H9 (cell line): Measurements from ENCODE around the gene EZH2. TPM values are rescaled to one million over a fixed set of nuclear protein-coding genes. Genes with fewer than 3 reads are reported as not detected.

Source experiments
- DNase-seq: peaks from one replicate; pipeline ENCODE4 v3.0.0-alpha.2; 2017
- H2AFZ ChIP-seq: one replicate; pipeline ENCODE4 v1.6.1; 2013; ENCODE audit warnings: mild to moderate bottlenecking, low read length, control low read depth, moderate library complexity
- H2AK5ac ChIP-seq: 2 replicates; pipeline ENCODE4 v1.6.1; 2013; ENCODE audit warnings: low read length, control low read depth, mixed read lengths; ENCODE audit not compliant: insufficient read length
- H2BK120ac ChIP-seq: one replicate; pipeline ENCODE4 v1.6.1; 2013; ENCODE audit warnings: low read depth, mild to moderate bottlenecking, low read length, control low read depth, inconsistent platforms; ENCODE audit not compliant: poor library complexity, severe bottlenecking
- H2BK12ac ChIP-seq: 2 replicates; pipeline ENCODE4 v1.6.1; 2013; ENCODE audit warnings: low read length, control low read depth, mixed read lengths, low read depth; ENCODE audit not compliant: insufficient read length
- H2BK15ac ChIP-seq: 2 replicates; pipeline ENCODE4 v1.6.1; 2013; ENCODE audit warnings: low read depth, low read length, control low read depth
- H2BK20ac ChIP-seq: one replicate; pipeline ENCODE4 v1.6.1; 2013; ENCODE audit warnings: low read depth, mild to moderate bottlenecking, low read length, control low read depth, inconsistent platforms; ENCODE audit not compliant: poor library complexity, severe bottlenecking
- H2BK5ac ChIP-seq: 2 replicates; pipeline ENCODE4 v1.6.1; 2013; ENCODE audit warnings: low read length, control low read depth, mixed read lengths; ENCODE audit not compliant: insufficient read length
- H3K14ac ChIP-seq: 2 replicates; pipeline ENCODE4 v1.6.1; 2013; ENCODE audit warnings: low read length, control low read depth; ENCODE audit not compliant: insufficient read depth
- H3K18ac ChIP-seq: 2 replicates; pipeline ENCODE4 v1.6.1; 2013; ENCODE audit warnings: low read depth, mild to moderate bottlenecking, mixed read lengths, low read length, control low read depth; ENCODE audit not compliant: insufficient read length
- H3K23ac ChIP-seq: 2 replicates; pipeline ENCODE4 v1.6.1; 2013; ENCODE audit warnings: low read length, control low read depth, mixed read lengths, low read depth; ENCODE audit not compliant: insufficient read length
- H3K23me2 ChIP-seq: 2 replicates; pipeline ENCODE4 v1.6.1; 2013; ENCODE audit warnings: low read depth, mild to moderate bottlenecking, mixed read lengths, low read length, control low read depth; ENCODE audit not compliant: insufficient read length, poor library complexity, severe bottlenecking
- H3K27ac ChIP-seq: 2 replicates; pipeline ENCODE4 v1.5.1; 2013; ENCODE audit warnings: low read length, control low read depth, mixed read lengths, low read depth; ENCODE audit not compliant: insufficient read length
- H3K27me3 ChIP-seq: 2 replicates; pipeline ENCODE4 v1.6.1; 2013; ENCODE audit warnings: low read length, control low read depth, inconsistent platforms; ENCODE audit not compliant: insufficient read depth
- H3K4ac ChIP-seq: 2 replicates; pipeline ENCODE4 v1.6.1; 2013; ENCODE audit warnings: low read depth, mild to moderate bottlenecking, control low read depth, inconsistent platforms, low read length, moderate library complexity
- H3K4me1 ChIP-seq: 2 replicates; pipeline ENCODE4 v1.6.1; 2013; ENCODE audit warnings: low read length, control low read depth, inconsistent platforms; ENCODE audit not compliant: insufficient read depth
- H3K4me2 ChIP-seq: 2 replicates; pipeline ENCODE4 v1.6.1; 2013; ENCODE audit warnings: low read length, control low read depth, mixed read lengths; ENCODE audit not compliant: insufficient read length, insufficient read depth
- H3K56ac ChIP-seq: 2 replicates; pipeline ENCODE4 v1.6.1; 2013; ENCODE audit warnings: low read depth, mild to moderate bottlenecking, mixed read lengths, low read length, control low read depth; ENCODE audit not compliant: insufficient read length
- H3K79me1 ChIP-seq: 2 replicates; pipeline ENCODE4 v1.6.1; 2013; ENCODE audit warnings: low read depth, mild to moderate bottlenecking, moderate library complexity, low read length, control low read depth, inconsistent platforms; ENCODE audit not compliant: insufficient read depth, poor library complexity, severe bottlenecking
- H3K79me2 ChIP-seq: 2 replicates; pipeline ENCODE4 v1.6.1; 2013; ENCODE audit warnings: low read length, control low read depth, inconsistent platforms; ENCODE audit not compliant: insufficient read depth
- H3K9ac ChIP-seq: 2 replicates; pipeline ENCODE4 v1.6.1; 2013; ENCODE audit warnings: low read length, control low read depth, mixed read lengths; ENCODE audit not compliant: insufficient read length; ENCODE audit errors: extremely low read depth
- H3K9me3 ChIP-seq: one replicate; pipeline ENCODE4 v1.6.1; 2013; ENCODE audit warnings: low read depth, low read length, inconsistent platforms; ENCODE audit not compliant: control insufficient read depth
- H3T11ph ChIP-seq: one replicate; pipeline ENCODE4 v1.6.1; 2013; ENCODE audit warnings: mild to moderate bottlenecking, low read length, control low read depth, inconsistent platforms
- H4K20me1 ChIP-seq: one replicate; pipeline ENCODE4 v1.6.1; 2013; ENCODE audit not compliant: control insufficient read depth, insufficient read length, insufficient read depth
- H4K5ac ChIP-seq: 2 replicates; pipeline ENCODE4 v1.6.1; 2013; ENCODE audit warnings: low read depth, mild to moderate bottlenecking, mixed read lengths, low read length, control low read depth; ENCODE audit not compliant: insufficient read length
- H4K8ac ChIP-seq: replicated peaks from 2 replicates; pipeline ENCODE4 v1.6.1; 2013; ENCODE audit warnings: low read length, control low read depth, mixed read lengths, low read depth; ENCODE audit not compliant: insufficient read length
- H4K91ac ChIP-seq: 2 replicates; pipeline ENCODE4 v1.6.1; 2013; ENCODE audit warnings: low read depth, mild to moderate bottlenecking, moderate library complexity, mixed read lengths, low read length, control low read depth; ENCODE audit not compliant: insufficient read length
- H3K27ac Mint-ChIP-seq, 3 experiments: 2 replicates in 2 of 3; 3 replicates in 1 of 3; pipeline ENCODE4 v1.8.0; 2020 to 2021; ENCODE audit warnings: mixed read lengths in 3 of 3, mild to moderate bottlenecking in 1 of 3, moderate library complexity in 1 of 3
- H3K27me3 Mint-ChIP-seq: 2 replicates; pipeline ENCODE4 v1.8.0; 2021; ENCODE audit warnings: low read depth, mild to moderate bottlenecking, moderate library complexity, mixed read lengths
- H3K36me3 Mint-ChIP-seq, 3 experiments: 2 replicates in 2 of 3; 3 replicates in 1 of 3; pipeline ENCODE4 v1.8.0; 2020 to 2021; ENCODE audit warnings: low read depth in 3 of 3, mixed read lengths in 3 of 3; ENCODE audit not compliant: insufficient read depth in 1 of 3
- H3K4me1 Mint-ChIP-seq, 2 experiments: 2 replicates each; pipeline ENCODE4 v1.8.0; 2020; ENCODE audit warnings: mixed read lengths in 2 of 2
- H3K4me3 Mint-ChIP-seq, 2 experiments: 2 replicates in 1 of 2; 3 replicates in 1 of 2; pipeline ENCODE4 v1.8.0; 2020 to 2021; ENCODE audit warnings: mild to moderate bottlenecking in 2 of 2, mixed read lengths in 2 of 2, moderate library complexity in 1 of 2
- H3K9me3 Mint-ChIP-seq, 2 experiments: 2 replicates in 1 of 2; 3 replicates in 1 of 2; pipeline ENCODE4 v1.8.0; 2020; ENCODE audit warnings: mild to moderate bottlenecking in 2 of 2, mixed read lengths in 2 of 2, moderate library complexity in 1 of 2
- WGBS: extraction: QIAGEN DNeasy Blood & Tissue Kit; methylation state at CpG from one replicate; pipeline ENCODE4 v1.1.7; 2013; ENCODE audit warnings: missing lambda C conversion rate, low lambda C conversion rate, mixed read lengths; ENCODE audit not compliant: insufficient read length; ENCODE audit errors: extremely low coverage; 5-methylcytosine and 5-hydroxymethylcytosine counted together
- total RNA-seq: library from RNA; stranded (reverse); gene quantifications from 2 replicates; pipeline ENCODE4 v1.2.1, GENCODE V29; 2021
- TF ChIP-seq, protein P1 (sequence below): fragments of 200-600 bp; sonication (generic); conservative IDR thresholded peaks from 3 replicates; pipeline ENCODE4 v1.8.0; 2021; ENCODE audit warnings: antibody characterized with exemption, mild to moderate bottlenecking

EZH2 gene
- total RNA-seq, 1 experiment from 2014 or later, result 41.3 TPM

DNA sequence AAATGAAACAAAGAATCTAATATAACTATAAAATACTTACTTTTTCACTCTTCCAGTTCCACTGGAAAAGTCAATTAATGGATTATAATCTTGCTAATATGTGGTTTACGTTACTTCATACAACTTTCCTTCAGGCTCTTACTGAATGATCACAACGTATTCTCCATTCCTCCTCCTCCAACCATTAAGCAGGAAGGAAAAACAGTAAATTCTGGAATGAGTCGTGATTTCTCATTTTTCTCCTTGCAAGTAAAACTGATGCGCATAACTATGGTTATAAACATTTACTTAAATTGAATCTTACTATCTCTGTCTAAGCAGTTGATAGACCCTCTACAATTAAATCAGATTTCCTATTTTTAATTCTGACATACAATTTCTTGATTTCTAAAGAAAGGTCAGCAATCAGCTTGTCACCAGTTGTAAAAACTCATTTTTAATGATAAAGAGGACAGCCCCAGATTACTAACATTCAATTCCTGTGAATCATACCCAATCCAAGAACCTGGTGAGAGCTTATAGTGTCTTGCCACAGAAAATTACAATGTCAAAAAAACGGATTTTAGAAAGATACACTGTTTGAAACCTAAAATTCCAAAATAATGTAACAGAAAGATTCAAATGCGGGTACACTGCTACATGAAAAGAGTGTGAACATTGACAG lies 64.3 kb downstream of the EZH2 start:
- no CpG with 5 or more reads among the region's 6 CpGs for WGBS
- no peaks in the 10 kb centered on the region for H3K27me3 Mint-ChIP-seq
- peaks cover 14 to 58% (median 44%) of the 10 kb centered on the region in 3 experiments; a peak in 6 of 7 replicates for H3K36me3 Mint-ChIP-seq
- H3K4me1 ChIP-seq, result no peaks in the 10 kb centered on the region
- H3K4me2 ChIP-seq, result no peak overlapping the region
- no peaks in the 10 kb centered on the region for H3K79me1 ChIP-seq
- no peak overlapping the region for H3K18ac ChIP-seq
- H3K27ac ChIP-seq, result no peak overlapping the region
- no peak overlapping the region for H4K91ac ChIP-seq
- H2BK20ac ChIP-seq, result no peak overlapping the region
- H2BK15ac ChIP-seq, result no peak overlapping the region
- no peak for DNase-seq
- H3T11ph ChIP-seq, result no peak overlapping the region
- no peak overlapping the region for H3K4ac ChIP-seq
- H3K27ac Mint-ChIP-seq, result peak overlapping the region in 1 of 3 experiments; percentile 75; a peak in 1 of 7 replicates
- H3K23me2 ChIP-seq, result no peaks in the 10 kb centered on the region
- H4K5ac ChIP-seq, result no peak overlapping the region
- no peak overlapping the region for H2BK12ac ChIP-seq
- no peaks in the 10 kb centered on the region for H3K9me3 ChIP-seq
- no peaks in the 10 kb centered on the region for H3K79me2 ChIP-seq
- H3K4me1 Mint-ChIP-seq, result peaks cover 7 to 9% of the 10 kb centered on the region in 2 experiments; a peak in 3 of 4 replicates
- no peak overlapping the region for H4K8ac ChIP-seq
- no peak overlapping the region for H3K23ac ChIP-seq
- H4K20me1 ChIP-seq, result no peaks in the 10 kb centered on the region
- no peak overlapping the region for H2BK5ac ChIP-seq
- H3K56ac ChIP-seq, result no peak overlapping the region
- H3K27me3 ChIP-seq, result no peaks in the 10 kb centered on the region
- TF ChIP-seq, protein P1, sequence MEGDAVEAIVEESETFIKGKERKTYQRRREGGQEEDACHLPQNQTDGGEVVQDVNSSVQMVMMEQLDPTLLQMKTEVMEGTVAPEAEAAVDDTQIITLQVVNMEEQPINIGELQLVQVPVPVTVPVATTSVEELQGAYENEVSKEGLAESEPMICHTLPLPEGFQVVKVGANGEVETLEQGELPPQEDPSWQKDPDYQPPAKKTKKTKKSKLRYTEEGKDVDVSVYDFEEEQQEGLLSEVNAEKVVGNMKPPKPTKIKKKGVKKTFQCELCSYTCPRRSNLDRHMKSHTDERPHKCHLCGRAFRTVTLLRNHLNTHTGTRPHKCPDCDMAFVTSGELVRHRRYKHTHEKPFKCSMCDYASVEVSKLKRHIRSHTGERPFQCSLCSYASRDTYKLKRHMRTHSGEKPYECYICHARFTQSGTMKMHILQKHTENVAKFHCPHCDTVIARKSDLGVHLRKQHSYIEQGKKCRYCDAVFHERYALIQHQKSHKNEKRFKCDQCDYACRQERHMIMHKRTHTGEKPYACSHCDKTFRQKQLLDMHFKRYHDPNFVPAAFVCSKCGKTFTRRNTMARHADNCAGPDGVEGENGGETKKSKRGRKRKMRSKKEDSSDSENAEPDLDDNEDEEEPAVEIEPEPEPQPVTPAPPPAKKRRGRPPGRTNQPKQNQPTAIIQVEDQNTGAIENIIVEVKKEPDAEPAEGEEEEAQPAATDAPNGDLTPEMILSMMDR, result no peak
- H3K9me3 Mint-ChIP-seq, result no peaks in the 10 kb centered on the region
- H3K4me3 Mint-ChIP-seq, result no peak overlapping the region
- H3K14ac ChIP-seq, result no peak overlapping the region
- no peak overlapping the region for H2AK5ac ChIP-seq
- no peak overlapping the region for H3K9ac ChIP-seq
- no peak overlapping the region for H2AFZ ChIP-seq
- no peak overlapping the region for H2BK120ac ChIP-seq
